Measurements from ENCODE around the gene ZBTB11. TPM values are rescaled to one million over a fixed set of nuclear protein-coding genes. Genes with fewer than 3 reads are reported as not detected.

The ZBTB11 gene
- total RNA-seq, 4 donors from 2014 or later, result 11.6 to 29.1 (median 21.5) TPM

- TF ChIP-seq POLR2A (IDR thresholded peaks at IDR 0.05) (no peak), CTCF (IDR thresholded peaks at IDR 0.05) (no peak), POLR2AphosphoS5 (IDR thresholded peaks at IDR 0.05) (no peak), EP300 (IDR thresholded peaks at IDR 0.05; ENCODE audit: low read depth) (no peak)
- Histone ChIP-seq H3K4me3 (no peak overlapping the region), H3K9me3 (no peaks in the 10 kb centered on the region), H3K27me3 (no peaks in the 10 kb centered on the region), H3K36me3 (peaks cover 0 to 3% (median 0%) of the 10 kb centered on the region in 4 donors), H3K4me1 (no peaks in the 10 kb centered on the region), H3K27ac (no peak overlapping the region)
- no peak for DNase-seq
- in situ Hi-C loops (cut with MboI; ENCODE audit: low pct_ligation_motif_present in 1 of 4, low pct_unique_long_range_greater_than_20kb in 1 of 4, low sequenced_read_pairs in 3 of 4) (no loop called here), intact Hi-C loops (cut with DNase I; ENCODE audit: low total_unique reads) (no loop called here)
- WGBS, 2 donors (ENCODE audit: low coverage in 1 of 2), result 83 to 90% methylated on average over 1 to 3 of the region's 3 CpGs
Measured at GRCh38 chr3:101602731-101603130, 74.2 kb downstream of the ZBTB11 start.

Small RNA genes within 50 kb of the gene (small RNA-seq; reads per million reads assigned to genes)
- gene RF00019, result 0 reads per million in 4 donors
- gene RNU6-1256P, result 0 reads per million in 4 donors
- 0.14 to 0.70 (median 0.51) reads per million in 4 donors for gene RNY1P12

Other genes starting within 250 kb of the ZBTB11 start
- gene SENP7, start 163.9 kb downstream of the ZBTB11 start, total RNA-seq, result 10 to 100 TPM; 11.9 to 26.2 (median 20.3) TPM
- gene TRMT10C, start 115.3 kb downstream of the ZBTB11 start, total RNA-seq, result 10 to 100 TPM in 2 of 4 donors, 1 to 10 TPM in 2; 5.0 to 15.0 (median 11.0) TPM
- gene PCNP, start 103.0 kb downstream of the ZBTB11 start, total RNA-seq, result 10 to 100 TPM; 55.7 to 95.7 (median 71.9) TPM
- gene RPL24, start 9.6 kb upstream of the ZBTB11 start, total RNA-seq, result 100 to 1,000 TPM; 215 to 997 (median 604) TPM
- gene CEP97, start 47.5 kb upstream of the ZBTB11 start, total RNA-seq, result 10 to 100 TPM in 1 of 4 donors, 1 to 10 TPM in 3; 1.1 to 22.1 (median 6.1) TPM
- 1 to 10 TPM; 2.2 to 8.1 (median 2.9) TPM for gene NXPE3, start 102.1 kb upstream of the ZBTB11 start, total RNA-seq
- 100 to 1,000 TPM in 3 of 4 donors, 10 to 100 TPM in 1; 92.4 to 333 (median 176) TPM for gene NFKBIZ, start 172.4 kb upstream of the ZBTB11 start, total RNA-seq